G401.6 (cell line): ENCODE data around the gene DNM1.

Experiments used
- FAIRE-seq: peaks from 2 replicates; lab custom pipeline; 2012; peaks lifted over from hg19 to GRCh38; lab: Jason Lieb, UNC

DNM1 gene

DNA sequence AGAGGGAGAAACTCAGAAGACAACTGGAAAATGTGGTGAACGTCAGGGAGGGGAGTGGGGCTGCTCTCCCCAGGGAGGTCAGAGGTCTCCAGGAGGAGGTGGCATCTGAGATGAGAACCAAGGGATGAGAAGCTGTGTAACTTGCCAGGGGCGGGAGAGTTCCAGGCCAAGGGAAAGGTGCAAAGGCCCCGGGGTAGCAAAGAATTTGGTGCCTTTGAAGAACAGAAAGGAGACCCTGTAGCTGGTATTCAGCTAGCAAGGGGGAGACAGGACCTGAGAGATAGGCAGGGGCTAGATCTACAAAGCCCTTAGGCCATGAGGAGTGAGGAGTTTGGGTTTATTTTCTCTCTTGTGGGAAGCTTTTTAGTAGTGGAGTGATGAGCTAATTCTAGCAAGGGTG is 3.3 kb downstream of the DNM1 start:
- FAIRE-seq: no peak

DNA sequence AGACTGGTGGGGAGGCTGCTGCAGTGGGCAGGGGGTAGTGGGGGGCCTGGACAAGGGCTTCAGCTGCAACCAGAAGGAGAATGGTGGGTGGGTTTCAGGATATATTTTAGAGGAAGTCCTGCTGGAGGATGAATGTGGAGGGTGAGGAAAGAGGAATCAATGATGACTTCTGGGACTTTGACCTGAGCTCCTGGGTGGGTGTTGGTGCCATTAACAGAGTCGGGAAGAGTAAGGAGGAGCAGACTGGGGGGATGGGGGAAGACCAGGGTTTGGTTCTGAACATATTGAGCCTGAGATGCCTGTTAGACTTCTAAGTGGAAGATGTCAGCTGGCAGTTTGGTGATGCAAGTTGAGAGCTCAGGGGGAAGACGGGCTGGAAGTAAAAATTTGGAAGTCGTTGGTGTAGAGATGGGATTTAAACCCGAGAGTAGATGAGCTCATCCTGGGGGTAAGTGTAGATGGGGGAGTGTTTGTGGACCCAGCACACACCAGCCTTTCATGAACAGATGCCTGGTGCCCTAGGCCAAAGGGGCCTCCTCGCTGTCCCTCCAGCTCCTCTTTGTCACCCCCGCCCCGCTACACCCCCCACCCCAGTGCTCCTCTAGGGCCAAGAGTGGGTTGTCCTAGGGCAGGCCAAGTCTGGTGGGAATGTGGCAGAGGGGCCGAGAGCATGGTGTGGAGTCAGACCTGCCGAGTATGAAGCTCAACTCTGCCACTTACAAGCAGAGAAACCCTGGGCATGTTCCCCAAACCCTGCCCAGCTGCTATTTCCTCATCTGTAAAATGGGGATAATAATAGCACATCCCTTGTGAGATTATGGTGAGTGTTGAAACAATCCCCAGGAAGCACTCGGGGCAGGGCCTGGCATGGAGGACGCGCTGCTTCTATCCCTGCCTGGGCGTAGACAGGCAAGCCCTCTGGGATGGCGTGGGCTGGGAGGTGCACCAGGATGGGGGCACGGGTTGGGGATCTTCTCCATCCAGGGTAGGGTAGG is 4.0 kb downstream of the DNM1 start:
- no peak for FAIRE-seq

DNA sequence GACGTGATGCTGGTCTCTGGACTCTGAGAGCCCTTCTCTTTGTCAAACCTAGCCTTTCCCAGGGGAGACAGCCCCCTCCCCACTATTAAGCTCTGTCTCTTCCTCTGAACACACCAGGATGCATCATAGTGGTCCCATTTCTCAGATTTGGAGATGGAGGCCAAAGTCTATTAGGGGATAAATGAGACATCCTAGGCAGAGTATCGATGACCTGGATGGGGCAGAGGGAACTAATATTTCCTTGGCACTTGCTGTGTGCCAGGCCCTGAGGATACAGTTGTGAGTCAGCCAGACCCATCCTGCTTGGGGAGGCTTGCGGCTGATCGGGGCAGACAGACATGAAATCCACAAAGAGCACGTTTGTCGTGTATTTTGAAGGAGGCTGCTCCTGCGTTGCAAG is 5.2 kb downstream of the DNM1 start:
- no peak for FAIRE-seq

DNA sequence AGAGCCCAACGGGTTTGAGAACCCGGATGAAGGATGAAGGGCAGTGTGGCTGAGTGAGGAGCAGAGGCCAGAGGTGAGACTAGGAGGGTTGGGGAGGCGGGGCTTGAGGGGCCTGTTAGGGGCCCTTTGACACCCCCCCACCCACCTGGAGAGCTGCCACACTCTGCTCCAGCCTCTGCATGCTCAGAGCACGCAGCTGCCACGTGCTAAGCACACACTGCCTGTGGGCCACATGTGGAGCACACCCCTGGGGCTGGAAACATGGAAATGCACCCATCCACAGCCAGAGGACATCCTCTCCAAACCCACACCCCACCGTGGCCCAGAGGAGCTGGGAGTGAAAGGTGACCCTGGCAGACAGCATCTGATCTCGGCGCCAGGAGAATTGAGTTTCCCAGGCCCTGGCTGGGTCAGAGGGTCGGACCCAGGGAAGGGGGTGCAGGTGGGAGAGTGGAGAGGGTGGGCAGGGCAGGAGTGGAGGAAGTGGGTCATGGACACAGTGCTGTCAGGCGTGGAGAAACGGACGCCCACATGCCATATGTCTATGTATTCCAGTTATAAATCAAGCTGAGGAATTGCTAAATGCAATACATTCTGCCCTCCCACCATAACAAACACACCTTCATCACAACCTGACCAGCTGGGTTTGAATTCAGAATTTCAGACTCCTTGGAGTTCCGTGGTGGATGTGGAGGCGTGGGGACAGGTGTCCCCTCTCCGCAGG is 5.9 kb downstream of the DNM1 start:
- FAIRE-seq: no peak

DNA sequence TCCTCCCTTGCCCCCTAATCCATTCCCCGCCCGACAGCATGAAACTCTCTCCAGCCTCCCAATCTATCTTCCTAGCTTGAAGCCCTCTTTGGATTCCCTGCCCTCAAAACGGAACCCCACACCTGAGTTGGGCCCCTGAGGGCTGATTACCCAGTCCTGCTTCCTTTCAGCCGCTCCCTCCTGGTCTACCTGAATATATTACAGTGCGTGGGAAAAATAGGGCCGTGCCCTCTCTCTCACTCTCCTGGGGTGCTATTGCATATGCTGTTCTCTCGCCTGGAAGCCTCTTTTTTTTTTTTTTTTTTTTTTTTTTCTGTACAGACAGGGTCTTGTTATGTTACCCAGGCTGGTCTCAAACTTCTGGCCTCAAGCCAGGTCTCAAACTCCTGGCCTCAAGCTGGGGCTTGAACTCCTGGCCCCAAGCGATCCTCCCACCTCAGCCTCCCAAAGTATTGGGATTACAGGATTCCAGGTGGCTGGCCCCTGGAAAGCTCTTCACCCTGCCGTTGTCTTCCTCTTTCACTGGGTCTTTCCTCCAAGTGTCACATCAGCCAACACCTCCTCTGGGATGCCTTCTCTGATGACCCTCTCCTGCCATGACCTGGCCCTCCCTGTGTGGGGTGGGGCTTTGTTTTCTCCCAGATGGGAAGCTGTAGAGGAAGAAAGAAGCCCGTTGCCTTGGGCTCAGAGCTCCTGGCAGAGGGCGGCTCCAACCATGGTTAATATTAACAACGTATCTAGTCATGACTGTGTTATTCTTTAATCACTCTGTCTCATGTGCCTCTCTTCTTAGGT is 8.2 kb downstream of the DNM1 start:
- FAIRE-seq: no peak

DNA sequence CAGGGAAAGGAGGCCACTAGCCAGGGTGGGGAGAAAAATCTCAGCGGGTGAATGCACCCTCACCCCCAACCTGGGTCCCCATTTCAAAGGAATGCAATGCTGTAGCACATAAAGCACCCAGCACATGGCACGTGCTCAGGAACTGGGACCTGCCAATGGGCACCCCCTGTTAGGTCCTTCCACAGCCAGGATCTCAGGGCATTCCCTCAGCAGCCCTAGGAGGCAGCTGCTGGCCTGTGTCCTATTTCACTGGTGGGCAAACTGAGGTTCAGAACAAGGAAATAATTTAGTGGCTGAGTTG is 8.8 kb downstream of the DNM1 start:
- FAIRE-seq: no peak

DNA sequence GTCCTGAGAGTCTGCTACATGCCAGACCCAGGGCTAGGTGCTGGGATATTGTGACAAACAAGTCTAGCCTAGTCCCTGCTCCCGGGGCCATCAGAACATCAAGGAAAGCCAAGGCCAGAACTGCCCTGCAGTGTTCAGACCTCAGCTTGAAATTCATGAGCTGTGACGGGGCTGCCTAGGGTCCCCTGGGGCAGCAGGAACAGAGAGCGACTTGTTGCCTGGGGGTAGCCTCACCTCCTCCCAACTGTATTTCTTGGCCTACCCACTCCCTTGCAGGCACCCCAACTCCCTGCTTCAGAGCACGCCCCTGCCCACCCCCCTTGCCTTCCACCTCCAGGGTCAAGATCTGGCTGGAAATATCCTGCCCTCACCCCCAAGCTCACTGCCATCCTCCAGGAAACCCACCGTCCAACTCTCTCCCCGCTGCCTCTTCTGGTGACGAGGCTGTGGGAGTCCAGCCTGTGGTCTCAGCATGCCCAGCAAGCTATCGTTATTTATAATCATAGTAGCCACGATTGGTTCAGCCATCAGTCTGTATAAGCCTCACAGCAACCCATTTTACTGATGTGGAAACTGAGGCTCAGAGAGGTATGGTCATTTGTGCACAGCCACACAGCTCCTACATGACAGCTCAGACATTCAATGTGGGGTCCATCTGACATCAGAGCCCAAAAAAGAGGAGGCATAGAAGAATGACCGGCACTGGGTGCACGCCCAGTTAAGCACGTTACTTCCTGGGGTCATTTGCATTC is 10.7 kb downstream of the DNM1 start:
- no peak for FAIRE-seq

DNA sequence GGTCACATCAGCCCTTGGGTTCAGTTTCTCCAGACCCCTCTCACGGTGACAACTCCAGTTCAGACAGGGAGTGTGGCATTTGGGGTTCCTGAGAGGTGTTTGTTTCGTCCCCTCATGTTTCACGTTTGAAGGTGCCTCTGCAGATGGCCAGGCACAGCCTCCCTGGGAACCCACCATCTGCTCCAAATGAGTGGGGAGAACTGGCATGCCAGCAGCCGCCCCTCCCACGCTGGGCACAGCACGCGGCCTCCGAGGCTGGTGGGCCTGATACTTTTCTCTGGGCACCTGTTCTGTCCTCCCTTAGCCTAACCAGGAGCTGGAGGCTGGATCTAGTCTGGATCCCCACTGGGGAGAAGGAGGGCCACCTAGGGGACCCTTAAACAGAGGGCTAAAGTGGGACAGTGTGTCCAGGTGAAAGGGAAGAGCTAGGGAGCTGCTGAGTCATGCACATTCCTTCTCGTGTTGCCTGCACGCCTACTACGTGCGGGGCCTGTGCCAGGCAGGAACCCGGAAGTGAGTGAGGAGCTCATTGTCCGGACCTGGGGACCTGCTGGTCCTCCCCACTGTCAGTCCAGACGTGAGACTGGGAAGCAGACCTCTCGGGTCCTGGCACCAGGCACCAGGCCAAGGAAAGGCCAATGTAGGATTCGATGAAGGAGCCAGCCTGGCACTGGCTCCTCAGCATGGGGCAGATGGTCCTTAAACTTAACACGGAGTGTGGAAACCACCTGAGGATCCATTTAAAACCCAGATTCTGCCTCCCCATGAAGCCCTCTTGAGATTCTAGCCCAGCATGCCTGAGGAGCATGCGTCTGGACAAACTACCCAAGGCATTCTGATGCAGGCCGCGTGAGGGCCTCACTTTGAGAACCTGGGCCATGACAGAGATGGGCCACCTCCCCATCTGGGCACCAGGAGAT is 11.7 kb downstream of the DNM1 start:
- no peak for FAIRE-seq

DNA sequence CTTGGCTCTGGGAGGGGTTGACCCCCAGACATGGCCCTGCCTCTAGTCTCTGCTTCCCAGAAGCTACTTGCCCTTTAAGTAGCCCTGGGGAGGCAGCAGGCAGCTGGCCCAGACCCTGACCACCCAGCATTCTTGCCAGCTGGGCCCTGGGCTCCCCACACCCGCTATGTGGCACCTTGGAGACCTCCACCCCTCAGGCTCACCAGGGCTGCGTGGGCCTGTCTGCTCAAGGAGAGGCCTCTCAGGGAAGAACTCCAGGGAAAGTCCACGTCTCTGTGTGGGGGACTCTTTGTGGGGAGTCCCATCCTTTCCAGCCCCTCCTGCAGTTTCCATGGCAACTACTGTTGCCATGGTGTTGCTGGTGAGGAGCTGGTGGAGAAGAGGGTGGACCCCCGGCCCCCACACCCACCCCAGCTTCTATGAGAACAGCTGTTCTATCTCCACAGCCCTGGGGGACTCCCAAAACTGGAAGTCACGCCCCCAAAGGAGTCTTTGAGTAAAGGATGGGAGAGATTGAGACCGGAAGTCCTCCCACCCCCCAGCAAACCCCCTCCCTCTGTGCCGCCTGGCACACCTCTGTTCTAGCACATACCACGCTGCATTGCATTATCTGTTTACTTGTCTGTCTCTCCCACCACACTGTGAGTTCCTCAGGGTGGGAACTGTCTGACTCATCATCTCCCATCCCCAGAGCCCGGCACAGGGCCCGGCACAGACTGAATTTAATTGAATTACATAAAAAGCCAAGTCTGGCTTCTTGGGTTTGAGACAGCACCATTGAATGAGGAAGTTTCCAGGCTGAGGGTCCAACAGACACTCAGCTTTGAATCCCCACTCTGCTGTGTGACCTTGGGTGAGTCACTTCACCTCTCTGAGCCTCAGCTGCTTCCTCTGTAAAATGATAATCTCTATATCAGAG is 12.6 kb downstream of the DNM1 start:
- no peak for FAIRE-seq

DNA sequence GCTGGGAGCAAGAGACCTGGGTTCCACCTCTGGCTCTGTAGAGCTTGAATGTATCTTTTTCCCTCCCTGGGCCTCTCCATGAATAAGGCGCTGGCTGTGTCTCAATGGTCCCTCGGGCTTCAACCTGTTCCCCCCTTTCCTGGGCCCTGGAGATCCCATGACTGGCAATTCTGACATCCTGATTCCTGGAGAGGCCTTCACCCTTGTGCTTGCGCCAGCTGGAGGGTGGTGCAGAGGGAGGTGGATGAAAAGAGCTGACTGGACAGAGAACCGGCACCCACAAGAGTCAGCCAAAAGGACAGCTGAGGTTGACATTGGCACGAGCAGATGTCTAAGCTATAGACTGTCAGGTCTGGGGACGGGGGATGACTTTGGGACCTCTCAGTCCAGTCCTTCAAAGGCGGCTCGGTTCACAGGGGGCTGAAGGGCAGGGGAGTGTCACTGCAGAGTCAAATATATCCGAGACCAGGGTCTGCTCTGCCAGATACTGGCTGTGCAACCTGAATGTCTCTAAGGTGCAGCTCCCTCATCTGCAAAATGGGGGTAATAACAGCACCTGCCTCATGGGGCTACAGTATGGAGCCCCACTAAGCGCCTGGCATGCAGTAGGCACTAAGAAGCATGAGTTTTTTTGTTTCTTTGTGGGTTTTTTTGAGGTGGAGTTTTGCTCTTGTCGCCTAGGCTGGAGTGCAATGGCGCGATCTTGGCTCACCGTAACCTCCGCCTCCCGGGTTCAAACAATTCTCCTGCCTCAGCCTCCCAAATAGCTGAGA is 13.8 kb downstream of the DNM1 start:
- FAIRE-seq: no peak

DNA sequence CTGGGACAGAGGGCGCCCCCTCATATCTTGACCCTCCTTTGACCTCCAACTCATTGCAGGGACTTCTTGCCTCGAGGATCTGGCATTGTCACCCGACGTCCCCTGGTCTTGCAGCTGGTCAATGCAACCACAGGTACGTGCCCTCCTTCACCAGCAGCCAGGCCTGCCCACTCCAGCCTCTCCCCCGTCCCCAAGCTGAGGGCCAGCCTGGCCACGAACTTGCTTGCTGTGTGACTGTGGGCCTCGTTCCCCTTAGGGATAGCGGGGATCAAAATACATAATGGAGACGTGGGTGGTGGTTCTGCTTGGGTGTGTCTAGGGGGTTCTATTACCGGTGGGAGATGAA is 15.0 kb downstream of the DNM1 start:
- FAIRE-seq: no peak

DNA sequence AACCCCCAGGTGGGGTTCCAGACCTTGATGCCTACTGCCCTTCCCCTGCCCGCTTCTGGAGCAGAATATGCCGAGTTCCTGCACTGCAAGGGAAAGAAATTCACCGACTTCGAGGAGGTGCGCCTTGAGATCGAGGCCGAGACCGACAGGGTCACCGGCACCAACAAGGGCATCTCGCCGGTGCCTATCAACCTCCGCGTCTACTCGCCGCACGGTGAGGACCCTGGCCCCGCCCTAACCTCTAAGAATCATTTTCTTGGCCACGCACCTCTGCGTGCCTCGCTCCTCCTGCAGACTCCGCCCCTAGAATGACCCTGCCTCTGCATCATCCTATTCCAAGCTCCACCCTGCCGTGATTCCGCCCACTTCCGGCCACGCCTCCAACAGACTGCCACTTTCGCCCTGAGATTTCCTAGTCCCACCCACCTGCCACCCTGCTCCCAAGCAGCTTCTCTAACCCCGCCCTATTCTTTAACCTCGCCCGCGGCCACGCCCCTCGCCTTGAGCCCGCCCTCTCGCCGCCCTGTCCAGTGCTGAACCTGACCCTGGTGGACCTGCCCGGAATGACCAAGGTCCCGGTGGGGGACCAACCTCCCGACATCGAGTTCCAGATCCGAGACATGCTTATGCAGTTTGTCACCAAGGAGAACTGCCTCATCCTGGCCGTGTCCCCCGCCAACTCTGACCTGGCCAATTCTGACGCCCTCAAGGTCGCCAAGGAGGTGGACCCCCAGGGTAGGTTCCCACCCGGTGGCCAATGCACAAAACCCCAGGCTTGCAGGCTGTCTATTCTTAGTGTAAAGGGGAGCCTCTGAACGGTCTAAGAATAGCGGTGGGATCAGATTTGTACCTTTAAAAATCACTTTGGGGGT is 15.6 kb downstream of the DNM1 start:
- no peak for FAIRE-seq

DNA sequence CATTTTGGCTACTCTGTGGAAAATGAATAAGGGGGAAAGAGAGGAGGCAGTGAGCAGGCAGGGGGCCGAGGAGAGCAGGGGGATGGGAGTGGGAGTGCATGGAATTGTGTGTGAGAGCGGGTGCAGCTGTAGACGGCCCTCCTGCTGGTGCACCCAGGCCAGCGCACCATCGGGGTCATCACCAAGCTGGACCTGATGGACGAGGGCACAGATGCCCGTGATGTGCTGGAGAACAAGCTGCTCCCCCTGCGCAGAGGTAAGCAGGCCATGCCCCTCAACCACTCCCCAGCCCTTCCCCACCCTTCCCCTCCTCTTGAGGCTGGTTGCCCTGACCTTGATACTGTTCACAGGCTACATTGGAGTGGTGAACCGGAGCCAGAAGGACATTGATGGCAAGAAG is 16.7 kb downstream of the DNM1 start:
- FAIRE-seq: no peak

DNA sequence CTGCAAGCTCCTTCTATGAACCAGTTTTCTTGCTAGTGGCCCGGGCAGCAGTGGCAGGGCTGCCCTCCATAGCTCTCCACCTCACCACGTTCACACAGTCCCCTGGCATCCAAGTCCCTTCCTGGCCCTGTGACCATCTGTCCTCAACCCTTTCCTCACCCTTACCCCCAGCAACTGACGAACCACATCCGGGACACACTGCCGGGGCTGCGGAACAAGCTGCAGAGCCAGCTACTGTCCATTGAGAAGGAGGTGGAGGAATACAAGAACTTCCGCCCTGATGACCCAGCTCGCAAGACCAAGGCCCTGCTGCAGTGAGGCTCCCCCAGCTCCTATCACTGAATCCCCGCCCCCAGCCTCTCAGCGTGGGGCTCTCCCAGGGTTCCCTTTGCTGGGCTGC is 18.8 kb downstream of the DNM1 start:
- no peak for FAIRE-seq

DNA sequence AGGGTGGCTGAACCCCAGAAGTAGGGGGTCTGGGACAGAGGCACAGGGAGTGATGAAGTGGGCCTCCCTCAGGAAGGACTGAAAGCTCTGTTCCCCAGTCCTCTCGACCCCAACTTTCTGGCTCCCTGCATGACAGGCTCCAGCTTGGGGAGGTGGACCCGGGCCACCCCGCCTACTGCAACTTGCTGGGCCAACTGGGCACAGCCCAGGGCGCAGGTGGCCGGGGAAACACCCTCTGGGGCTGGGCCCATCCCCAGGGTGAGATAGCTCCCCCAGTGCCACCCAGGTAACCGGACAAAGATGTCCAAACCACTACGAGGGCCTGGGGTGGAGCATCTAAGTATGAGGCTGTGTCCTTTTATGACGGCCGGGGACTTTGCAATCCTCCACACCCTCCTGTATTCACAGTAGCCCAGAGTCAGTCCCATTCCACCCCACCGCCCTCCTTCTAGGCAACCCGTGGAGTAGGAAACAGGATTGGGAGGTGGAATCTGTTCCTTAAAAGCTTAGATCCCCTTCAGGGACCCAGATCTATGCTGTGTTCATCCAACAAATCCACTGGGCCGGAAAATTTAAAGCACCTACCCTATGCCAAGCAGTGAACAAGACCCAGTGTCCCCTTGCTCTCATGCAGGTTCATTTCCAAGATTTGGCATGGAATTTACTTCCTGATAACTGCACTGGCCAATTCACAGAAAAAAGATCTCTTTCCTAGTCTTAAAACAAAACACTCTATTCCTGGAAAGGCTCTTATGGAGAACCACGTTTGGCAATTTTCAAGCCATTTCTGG is 19.9 kb downstream of the DNM1 start:
- no peak for FAIRE-seq

DNA sequence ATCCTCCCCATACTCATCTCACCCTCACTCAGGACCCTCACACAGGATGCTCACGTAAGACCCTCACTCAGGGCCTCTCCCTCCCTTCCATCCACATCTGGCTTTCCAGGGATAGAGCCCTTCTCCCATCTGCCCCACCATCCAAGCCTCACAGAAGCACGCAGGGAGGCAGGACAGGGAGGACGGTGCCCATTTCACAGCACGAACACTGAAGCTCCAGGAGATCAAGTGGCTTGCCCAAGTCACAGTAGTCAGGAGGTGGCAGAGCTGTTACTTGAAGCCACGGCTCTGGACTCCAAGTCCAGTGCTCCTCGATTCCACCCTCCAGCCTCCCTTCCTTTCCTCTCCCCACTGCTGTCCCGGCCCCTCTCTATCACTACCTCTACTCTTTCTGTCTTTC is 21.7 kb downstream of the DNM1 start:
- FAIRE-seq: no peak

DNA sequence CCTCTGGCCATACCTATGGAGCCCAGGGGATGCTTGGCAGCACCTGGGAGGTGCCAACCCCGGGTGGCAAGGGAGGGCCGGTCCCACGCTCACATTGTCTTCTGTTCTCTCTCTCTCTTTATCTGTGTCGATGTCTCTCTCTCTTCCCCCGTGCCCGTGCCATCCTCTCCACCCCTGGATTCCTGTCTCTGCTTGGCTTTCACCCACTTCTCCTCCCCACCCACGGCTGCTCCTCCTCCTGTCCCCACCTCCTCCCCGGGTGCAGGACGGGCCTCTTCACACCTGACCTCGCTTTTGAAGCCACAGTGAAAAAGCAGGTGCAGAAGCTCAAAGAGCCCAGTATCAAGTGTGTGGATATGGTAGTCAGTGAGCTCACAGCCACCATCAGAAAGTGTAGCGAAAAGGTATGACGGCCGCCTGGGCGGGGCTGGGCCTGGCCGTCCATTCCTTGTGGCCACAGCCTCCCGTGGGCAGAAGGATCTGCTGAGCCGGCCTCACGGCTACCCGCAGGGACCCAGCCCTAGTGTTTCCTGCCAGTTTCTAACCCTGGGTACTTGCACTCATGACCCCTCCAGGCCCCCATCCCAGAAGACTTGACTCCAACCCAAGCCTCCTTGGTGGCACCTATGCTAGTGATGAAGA is 22.7 kb downstream of the DNM1 start:
- FAIRE-seq: no peak
